GM12878 (cell line): ENCODE measurements around the gene FGF19. TPM values are rescaled to one million over a fixed set of nuclear protein-coding genes. Genes with fewer than 3 reads are reported as not detected.

Experiments
- ATAC-seq: fragments of 200-7000 bp; cut with Tn5 transposase; 3 replicates; pipeline ENCODE4 v1.9.1; 2020; ENCODE audit warnings: mild to moderate bottlenecking, moderate library complexity
- BruUV-seq: library from RNA; stranded (reverse); fragments of 400-500 nt; replicated peaks from 2 replicates; lab custom pipeline; 2021; lab: Mats Ljungman, UMichigan
- CTCF ChIA-PET: fragments of 300-600 bp; sonication (Branson Sonifier 250); formaldehyde crosslinking; extraction: SDS; loops from one replicate; lab custom pipeline; 2021; ENCODE audit warnings: inconsistent platforms; lab: Yijun Ruan, JAX
- POLR2A ChIA-PET: fragments of 350-600 bp; formaldehyde crosslinking; extraction: SDS; loops from one replicate; lab custom pipeline; 2021; ENCODE audit warnings: inconsistent platforms; lab: Charles Lee
- RAD21 ChIA-PET: fragments of 300-600 bp; sonication (Branson Sonifier 250); formaldehyde crosslinking; loops from one replicate; lab custom pipeline; 2023; ENCODE audit warnings: antibody characterized with exemption; ENCODE audit not compliant: unreplicated experiment; lab: Charles Lee
- SMC1A ChIA-PET: fragments of 300-600 bp; sonication (Branson Sonifier 250); formaldehyde crosslinking; loops from one replicate; lab custom pipeline; 2023; ENCODE audit not compliant: unreplicated experiment, uncharacterized antibody; lab: Charles Lee
- DNase-seq: peaks from one replicate; pipeline ENCODE4 v3.0.0-alpha.2; 2011; ENCODE audit warnings: low read depth, low spot score
- FAIRE-seq: peaks from 3 replicates; lab custom pipeline; 2011; peaks lifted over from hg19 to GRCh38; lab: Jason Lieb, UNC
- H2AFZ ChIP-seq: 2 replicates; pipeline ENCODE4 v1.6.0; 2011; ENCODE audit warnings: low read depth, low read length, control low read depth; ENCODE audit not compliant: control insufficient read depth
- H3K27ac ChIP-seq: 2 replicates; pipeline ENCODE4 v1.5.1; 2011; ENCODE audit warnings: control low read depth; ENCODE audit not compliant: control insufficient read depth, insufficient read depth
- H3K27me3 ChIP-seq, 2 experiments: replicated peaks in 1 of 2; 2 replicates each; pipeline versions ENCODE4 v1.6.0 to v1.6.1; 2011; ENCODE audit warnings: low read length in 1 of 2; ENCODE audit not compliant: control insufficient read depth in 2 of 2, insufficient read depth in 2 of 2
- H3K36me3 ChIP-seq, 2 experiments: 2 replicates each; pipeline ENCODE4 v1.5.1; 2011; ENCODE audit warnings: low read length in 1 of 2; ENCODE audit not compliant: control insufficient read depth in 2 of 2, insufficient read depth in 2 of 2
- H3K4me1 ChIP-seq: 2 replicates; pipeline ENCODE4 v1.6.1; 2011; ENCODE audit warnings: mild to moderate bottlenecking, low read length, moderate library complexity, mixed read lengths; ENCODE audit not compliant: control insufficient read depth, insufficient read depth
- H3K4me2 ChIP-seq: 2 replicates; pipeline ENCODE4 v1.6.0; 2011; ENCODE audit warnings: control low read depth; ENCODE audit not compliant: control insufficient read depth, insufficient read depth
- H3K4me3 ChIP-seq: fragments of 200-600 bp; sonication (generic); 2 replicates; pipeline ENCODE4 v1.5.1; 2016
- H3K79me2 ChIP-seq: 2 replicates; pipeline ENCODE4 v1.6.0; 2011; ENCODE audit warnings: low read length; ENCODE audit not compliant: control insufficient read depth, insufficient read depth
- H3K9ac ChIP-seq: 2 replicates; pipeline ENCODE4 v1.8.0; 2011; ENCODE audit warnings: low read length, control low read depth, mixed read lengths; ENCODE audit not compliant: control insufficient read depth, insufficient read depth
- H3K9me3 ChIP-seq: replicated peaks from 3 replicates; pipeline ENCODE4 v1.5.1; 2011; ENCODE audit warnings: mild to moderate bottlenecking, low read length; ENCODE audit not compliant: control insufficient read depth, insufficient read depth
- H4K20me1 ChIP-seq: 2 replicates; pipeline ENCODE4 v1.6.0; 2011; ENCODE audit not compliant: control insufficient read depth, insufficient read depth
- EED ChIP-seq: sonication (generic); IDR thresholded peaks from 2 replicates; pipeline ENCODE4 v1.6.1; 2016; ENCODE audit warnings: antibody characterized with exemption, low read depth
- ETV6 ChIP-seq, 2 experiments: fragments of 450-650 bp in 1 of 2; IDR thresholded peaks in 1 of 2; conservative IDR thresholded peaks in 1 of 2; 2 replicates each; pipeline ENCODE4 v1.6.1; 2014; ENCODE audit warnings: antibody characterized with exemption in 1 of 2, borderline replicate concordance in 1 of 2, low read depth in 1 of 2, mild to moderate bottlenecking in 1 of 2, moderate library complexity in 1 of 2
- FOXM1 ChIP-seq: IDR thresholded peaks from 2 replicates; pipeline ENCODE4 v1.6.1; 2012; ENCODE audit warnings: low read depth, mild to moderate bottlenecking, inconsistent platforms, low read length, moderate library complexity
- LARP7 ChIP-seq: fragments of 450-650 bp; IDR thresholded peaks from 2 replicates; pipeline ENCODE4 v1.6.1; 2017; ENCODE audit warnings: mild to moderate bottlenecking
- PAX5 ChIP-seq: IDR thresholded peaks from 2 replicates; pipeline ENCODE4 v1.6.1; 2011; ENCODE audit warnings: low read depth, low read length, borderline replicate concordance
- POLR2A ChIP-seq: IDR thresholded peaks from 2 replicates; pipeline ENCODE4 v1.6.1; 2011; ENCODE audit warnings: low read depth, mild to moderate bottlenecking, low read length
- SIX5 ChIP-seq: IDR thresholded peaks from 2 replicates; pipeline ENCODE4 v1.6.1; 2011; ENCODE audit warnings: mild to moderate bottlenecking, low read depth, low read length, moderate library complexity; ENCODE audit not compliant: severe bottlenecking
- TCF3 ChIP-seq: IDR thresholded peaks from 2 replicates; pipeline ENCODE4 v1.6.1; 2012; ENCODE audit warnings: low read depth, mild to moderate bottlenecking, low read length, borderline replicate concordance; ENCODE audit not compliant: insufficient read depth
- ZBED1 ChIP-seq: IDR thresholded peaks from 2 replicates; pipeline ENCODE4 v1.6.1; 2016; ENCODE audit warnings: borderline replicate concordance
- ZSCAN29 ChIP-seq: fragments of 450-650 bp; IDR thresholded peaks from 2 replicates; pipeline ENCODE4 v1.6.1; 2017; ENCODE audit warnings: mild to moderate bottlenecking, moderate library complexity
- WGBS: methylation state at CpG from one replicate; pipeline ENCODE4 v1.1.6; 2016; ENCODE audit warnings: low lambda C conversion rate; ENCODE audit not compliant: insufficient replicate concordance, insufficient coverage; ENCODE audit errors: missing lambda C conversion rate; 5-methylcytosine and 5-hydroxymethylcytosine counted together
- in situ Hi-C: fragments of 300-500 bp; cut with MboI; formaldehyde crosslinking; loops from 9 replicates; pipeline ENCODE4 v1.14.3; 2018; ENCODE audit warnings: mixed read lengths
- intact Hi-C: fragments of 100-400 bp; cut with micrococcal nuclease; formaldehyde crosslinking; loops from one replicate; pipeline ENCODE4 v1.14.2; 2022; ENCODE audit not compliant: unreplicated experiment
- polyA plus RNA-seq, 11 experiments: library from polyadenylated mRNA; depleted of rRNA in 4 of 11; unstranded in 6 of 11; stranded (reverse) in 5 of 11; fragments of >200 nt; fragmentation: Nextera tagmentation in 4 of 11; fragmentation: Illumina TruSeq in 1 of 11; extraction: Ambion mirVana in 4 of 11; extraction: Trizol in 1 of 11; gene quantifications; 1 replicate in 1 of 11; 2 replicates in 10 of 11; pipeline versions ENCODE4 v1.2.1 to v1.2.3, GENCODE V29; 2011 to 2016; ENCODE audit warnings: inconsistent platforms in 2 of 11, missing spikeins in 2 of 11, low read depth in 1 of 11
- total RNA-seq, 4 experiments: library from RNA; depleted of rRNA in 3 of 4; stranded (reverse); fragments of >200 nt in 3 of 4; fragmentation: Illumina TruSeq in 1 of 4; extraction: Trizol in 1 of 4; gene quantifications; 2 replicates each; pipeline versions ENCODE4 v1.2.1 to v1.2.3, GENCODE V29; 2013 to 2021
- TF ChIP-seq, protein P1 (sequence below), 3 experiments: IDR thresholded peaks in 2 of 3; conservative IDR thresholded peaks in 1 of 3; 2 replicates each; pipeline ENCODE4 v1.5.1; 2011; ENCODE audit warnings: low read depth in 3 of 3, low read length in 3 of 3, mild to moderate bottlenecking in 3 of 3, control low read depth in 2 of 3, moderate library complexity in 2 of 3, inconsistent platforms in 1 of 3, mixed read lengths in 1 of 3; ENCODE audit not compliant: control insufficient read depth in 2 of 3, insufficient read depth in 1 of 3; ENCODE audit errors: extremely low read depth in 1 of 3
- TF ChIP-seq, protein P2 (sequence below): IDR thresholded peaks from 2 replicates; pipeline ENCODE4 v1.6.1; 2012; ENCODE audit warnings: low read length, inconsistent platforms
- TF ChIP-seq, protein P3 (sequence below): fragments of 450-650 bp; IDR thresholded peaks from 2 replicates; pipeline ENCODE4 v1.6.1; 2018; ENCODE audit warnings: mild to moderate bottlenecking, low read depth, moderate library complexity; ENCODE audit not compliant: partially characterized antibody

FGF19 gene
- total and polyA plus RNA-seq, 10 of the 15 experiments (the other 5 are each of a cell fraction or from before 2014, with no cell fraction given) = 0.08 TPM; not detected in 9

DNA sequence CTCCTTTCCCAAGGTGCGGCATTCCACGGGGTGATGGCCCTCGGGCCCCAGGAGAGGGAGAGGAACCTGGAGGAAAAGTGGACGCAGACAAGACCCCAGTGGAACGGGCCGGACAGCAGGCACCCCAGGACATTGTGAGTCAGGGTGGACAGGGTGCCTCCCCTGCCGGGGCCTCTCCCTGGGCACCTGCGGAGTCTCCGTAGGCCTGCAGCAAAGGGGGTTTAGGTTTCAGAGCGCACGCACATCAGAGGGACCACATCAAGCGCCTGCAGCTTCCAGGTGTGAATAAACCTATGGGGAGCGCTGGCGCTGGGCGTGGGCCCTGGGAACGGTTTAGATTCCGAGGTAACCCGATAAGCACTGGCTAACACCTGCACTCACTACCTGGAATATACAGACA lies 22.7 kb upstream of the FGF19 start:
- TF ChIP-seq, protein P1, sequence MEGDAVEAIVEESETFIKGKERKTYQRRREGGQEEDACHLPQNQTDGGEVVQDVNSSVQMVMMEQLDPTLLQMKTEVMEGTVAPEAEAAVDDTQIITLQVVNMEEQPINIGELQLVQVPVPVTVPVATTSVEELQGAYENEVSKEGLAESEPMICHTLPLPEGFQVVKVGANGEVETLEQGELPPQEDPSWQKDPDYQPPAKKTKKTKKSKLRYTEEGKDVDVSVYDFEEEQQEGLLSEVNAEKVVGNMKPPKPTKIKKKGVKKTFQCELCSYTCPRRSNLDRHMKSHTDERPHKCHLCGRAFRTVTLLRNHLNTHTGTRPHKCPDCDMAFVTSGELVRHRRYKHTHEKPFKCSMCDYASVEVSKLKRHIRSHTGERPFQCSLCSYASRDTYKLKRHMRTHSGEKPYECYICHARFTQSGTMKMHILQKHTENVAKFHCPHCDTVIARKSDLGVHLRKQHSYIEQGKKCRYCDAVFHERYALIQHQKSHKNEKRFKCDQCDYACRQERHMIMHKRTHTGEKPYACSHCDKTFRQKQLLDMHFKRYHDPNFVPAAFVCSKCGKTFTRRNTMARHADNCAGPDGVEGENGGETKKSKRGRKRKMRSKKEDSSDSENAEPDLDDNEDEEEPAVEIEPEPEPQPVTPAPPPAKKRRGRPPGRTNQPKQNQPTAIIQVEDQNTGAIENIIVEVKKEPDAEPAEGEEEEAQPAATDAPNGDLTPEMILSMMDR (IDR thresholded peaks at IDR 0.05 in 2 of 3, conservative IDR thresholded peaks at IDR 0.05 in 1 of 3; ENCODE audit: control insufficient read depth in 2 of 3, extremely low read depth in 1 of 3, insufficient read depth in 1 of 3, low read depth in 3 of 3, low read length in 3 of 3) = no peak
- TF ChIP-seq ZSCAN29 (no peak), ZBED1 (no peak), LARP7 (no peak), POLR2A (no peak), ETV6 (conservative IDR thresholded peaks at IDR 0.05 in 1 of 2, IDR thresholded peaks at IDR 0.05 in 1 of 2; ENCODE audit: borderline replicate concordance in 1 of 2, low read depth in 1 of 2) (no peak), EED (no peak), SIX5 (no peak), PAX5 (no peak), FOXM1 (no peak), TCF3 (no peak)
- TF ChIP-seq, protein P2, sequence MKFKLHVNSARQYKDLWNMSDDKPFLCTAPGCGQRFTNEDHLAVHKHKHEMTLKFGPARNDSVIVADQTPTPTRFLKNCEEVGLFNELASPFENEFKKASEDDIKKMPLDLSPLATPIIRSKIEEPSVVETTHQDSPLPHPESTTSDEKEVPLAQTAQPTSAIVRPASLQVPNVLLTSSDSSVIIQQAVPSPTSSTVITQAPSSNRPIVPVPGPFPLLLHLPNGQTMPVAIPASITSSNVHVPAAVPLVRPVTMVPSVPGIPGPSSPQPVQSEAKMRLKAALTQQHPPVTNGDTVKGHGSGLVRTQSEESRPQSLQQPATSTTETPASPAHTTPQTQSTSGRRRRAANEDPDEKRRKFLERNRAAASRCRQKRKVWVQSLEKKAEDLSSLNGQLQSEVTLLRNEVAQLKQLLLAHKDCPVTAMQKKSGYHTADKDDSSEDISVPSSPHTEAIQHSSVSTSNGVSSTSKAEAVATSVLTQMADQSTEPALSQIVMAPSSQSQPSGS = no peak
- TF ChIP-seq, protein P3, sequence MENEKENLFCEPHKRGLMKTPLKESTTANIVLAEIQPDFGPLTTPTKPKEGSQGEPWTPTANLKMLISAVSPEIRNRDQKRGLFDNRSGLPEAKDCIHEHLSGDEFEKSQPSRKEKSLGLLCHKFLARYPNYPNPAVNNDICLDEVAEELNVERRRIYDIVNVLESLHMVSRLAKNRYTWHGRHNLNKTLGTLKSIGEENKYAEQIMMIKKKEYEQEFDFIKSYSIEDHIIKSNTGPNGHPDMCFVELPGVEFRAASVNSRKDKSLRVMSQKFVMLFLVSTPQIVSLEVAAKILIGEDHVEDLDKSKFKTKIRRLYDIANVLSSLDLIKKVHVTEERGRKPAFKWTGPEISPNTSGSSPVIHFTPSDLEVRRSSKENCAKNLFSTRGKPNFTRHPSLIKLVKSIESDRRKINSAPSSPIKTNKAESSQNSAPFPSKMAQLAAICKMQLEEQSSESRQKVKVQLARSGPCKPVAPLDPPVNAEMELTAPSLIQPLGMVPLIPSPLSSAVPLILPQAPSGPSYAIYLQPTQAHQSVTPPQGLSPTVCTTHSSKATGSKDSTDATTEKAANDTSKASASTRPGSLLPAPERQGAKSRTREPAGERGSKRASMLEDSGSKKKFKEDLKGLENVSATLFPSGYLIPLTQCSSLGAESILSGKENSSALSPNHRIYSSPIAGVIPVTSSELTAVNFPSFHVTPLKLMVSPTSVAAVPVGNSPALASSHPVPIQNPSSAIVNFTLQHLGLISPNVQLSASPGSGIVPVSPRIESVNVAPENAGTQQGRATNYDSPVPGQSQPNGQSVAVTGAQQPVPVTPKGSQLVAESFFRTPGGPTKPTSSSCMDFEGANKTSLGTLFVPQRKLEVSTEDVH = no peak
- Histone ChIP-seq H3K9ac (no peak overlapping the region), H2AFZ (no peak overlapping the region), H3K79me2 (no peaks in the 10 kb centered on the region), H3K9me3 (no peaks in the 10 kb centered on the region), H3K27me3 (peaks cover 0 to 4% of the 10 kb centered on the region in 2 experiments; a peak in 3 of 4 replicates), H3K4me2 (no peak overlapping the region), H3K4me3 (no peak overlapping the region), H3K4me1 (no peaks in the 10 kb centered on the region), H4K20me1 (0 out of 2 replicates have a peak, but pooled peaks cover 1% of the 10 kb centered on the region), H3K36me3 (no peaks in the 10 kb centered on the region), H3K27ac (no peak overlapping the region)
- in situ Hi-C loops = no loop called here
- no TSS peak for BruUV-seq
- ChIA-PET CTCF (interaction anchor here (0.6 kb wide), 1 partner anchor 1366 kb away, joined by 3 read pairs; no protein-coding TSS in a partner anchor), SMC1A (no interaction called here), RAD21 (no interaction called here), POLR2A (no interaction called here)
- DNase-seq = no peak
- ATAC-seq = no peak
- intact Hi-C loops = no loop called here
- no peak for FAIRE-seq
- 48% methylated on average over 18 of the region's 18 CpGs for WGBS
